ENCODE measurements around the gene PLXNA2.

DNA sequence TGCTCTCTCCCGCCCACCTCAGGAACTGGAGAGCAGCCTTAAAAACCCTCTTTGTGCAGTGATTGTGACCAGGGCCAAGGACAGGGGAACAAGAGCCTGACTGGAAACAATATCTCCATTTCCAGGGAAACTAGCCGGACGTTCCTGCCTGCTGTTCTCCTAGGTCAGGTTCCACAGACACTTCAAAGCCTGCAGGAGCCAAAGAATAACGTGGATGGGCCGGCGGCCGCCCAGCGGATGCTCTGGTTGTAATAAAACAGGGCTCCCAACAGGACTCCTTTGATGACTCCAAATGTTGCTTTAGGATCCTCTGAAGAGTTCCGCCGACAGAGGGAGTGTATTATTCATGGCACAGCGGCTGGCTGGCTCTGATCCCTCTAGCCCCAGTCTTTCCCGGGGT is 162.2 kb downstream of the PLXNA2 start:
- TF ChIP-seq, protein P1, sequence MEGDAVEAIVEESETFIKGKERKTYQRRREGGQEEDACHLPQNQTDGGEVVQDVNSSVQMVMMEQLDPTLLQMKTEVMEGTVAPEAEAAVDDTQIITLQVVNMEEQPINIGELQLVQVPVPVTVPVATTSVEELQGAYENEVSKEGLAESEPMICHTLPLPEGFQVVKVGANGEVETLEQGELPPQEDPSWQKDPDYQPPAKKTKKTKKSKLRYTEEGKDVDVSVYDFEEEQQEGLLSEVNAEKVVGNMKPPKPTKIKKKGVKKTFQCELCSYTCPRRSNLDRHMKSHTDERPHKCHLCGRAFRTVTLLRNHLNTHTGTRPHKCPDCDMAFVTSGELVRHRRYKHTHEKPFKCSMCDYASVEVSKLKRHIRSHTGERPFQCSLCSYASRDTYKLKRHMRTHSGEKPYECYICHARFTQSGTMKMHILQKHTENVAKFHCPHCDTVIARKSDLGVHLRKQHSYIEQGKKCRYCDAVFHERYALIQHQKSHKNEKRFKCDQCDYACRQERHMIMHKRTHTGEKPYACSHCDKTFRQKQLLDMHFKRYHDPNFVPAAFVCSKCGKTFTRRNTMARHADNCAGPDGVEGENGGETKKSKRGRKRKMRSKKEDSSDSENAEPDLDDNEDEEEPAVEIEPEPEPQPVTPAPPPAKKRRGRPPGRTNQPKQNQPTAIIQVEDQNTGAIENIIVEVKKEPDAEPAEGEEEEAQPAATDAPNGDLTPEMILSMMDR (IDR thresholded peaks at IDR 0.05) = no peak
- no peak for TF ChIP-seq POLR2AphosphoS5 (IDR thresholded peaks at IDR 0.05; ENCODE audit: insufficient read depth in 1 of 2, low read depth in 1 of 2)
- TF ChIP-seq POLR2A (IDR thresholded peaks at IDR 0.05) = no peak

Measured in vagina (tissue), 2 donors.